Lower lobe of right lung (tissue), 2 donors: Measurements from ENCODE around the gene CDCP2. TPM values are rescaled to one million over a fixed set of nuclear protein-coding genes. Genes with fewer than 3 reads are reported as not detected.

Experiments used
- ATAC-seq, 2 donors: fragments of 200-7000 bp; cut with Tn5 transposase; one replicate each; pipeline ENCODE4 v1.9.1; 2020 to 2022; ENCODE audit warnings: mild to moderate bottlenecking in 2 of 2, moderate library complexity in 2 of 2
- DNase-seq: peaks from one replicate; pipeline ENCODE4 v3.0.0-alpha.2; 2020
- H3K27ac ChIP-seq: fragments of 200-600 bp; one replicate; pipeline ENCODE4 v1.8.0; 2022
- H3K27me3 ChIP-seq: fragments of 200-600 bp; one replicate; pipeline ENCODE4 v1.8.0; 2022; ENCODE audit warnings: low read depth
- H3K36me3 ChIP-seq: fragments of 200-600 bp; one replicate; pipeline ENCODE4 v1.8.0; 2022; ENCODE audit warnings: mild to moderate bottlenecking
- H3K4me1 ChIP-seq: fragments of 200-600 bp; one replicate; pipeline ENCODE4 v1.8.0; 2022
- H3K4me3 ChIP-seq: fragments of 200-600 bp; one replicate; pipeline ENCODE4 v1.8.0; 2022; ENCODE audit warnings: mild to moderate bottlenecking
- H3K9me3 ChIP-seq: fragments of 200-600 bp; one replicate; pipeline ENCODE4 v1.8.0; 2022
- intact Hi-C: fragments of 100-400 bp; cut with DNase I; formaldehyde crosslinking; loops from one replicate; pipeline ENCODE4 v1.11.0; 2022
- total RNA-seq: library from RNA; stranded (reverse); fragmentation: NEBNext Ultra II Directional; extraction: Animal tissue kit (Norgen Biotek cat#: 25700); gene quantifications from one replicate; pipeline ENCODE4 v1.2.1, GENCODE V29; 2021
- TF ChIP-seq, protein P1 (sequence below): fragments of 200-600 bp; IDR thresholded peaks from one replicate; pipeline ENCODE4 v1.8.0; 2022; ENCODE audit warnings: antibody characterized with exemption, mild to moderate bottlenecking
- donor health status: DM: no; HTN: yes; CAD: no; lungs with severe emphysema.

The CDCP2 gene
- total RNA-seq, 1 donor from 2014 or later: not detected

DNA sequence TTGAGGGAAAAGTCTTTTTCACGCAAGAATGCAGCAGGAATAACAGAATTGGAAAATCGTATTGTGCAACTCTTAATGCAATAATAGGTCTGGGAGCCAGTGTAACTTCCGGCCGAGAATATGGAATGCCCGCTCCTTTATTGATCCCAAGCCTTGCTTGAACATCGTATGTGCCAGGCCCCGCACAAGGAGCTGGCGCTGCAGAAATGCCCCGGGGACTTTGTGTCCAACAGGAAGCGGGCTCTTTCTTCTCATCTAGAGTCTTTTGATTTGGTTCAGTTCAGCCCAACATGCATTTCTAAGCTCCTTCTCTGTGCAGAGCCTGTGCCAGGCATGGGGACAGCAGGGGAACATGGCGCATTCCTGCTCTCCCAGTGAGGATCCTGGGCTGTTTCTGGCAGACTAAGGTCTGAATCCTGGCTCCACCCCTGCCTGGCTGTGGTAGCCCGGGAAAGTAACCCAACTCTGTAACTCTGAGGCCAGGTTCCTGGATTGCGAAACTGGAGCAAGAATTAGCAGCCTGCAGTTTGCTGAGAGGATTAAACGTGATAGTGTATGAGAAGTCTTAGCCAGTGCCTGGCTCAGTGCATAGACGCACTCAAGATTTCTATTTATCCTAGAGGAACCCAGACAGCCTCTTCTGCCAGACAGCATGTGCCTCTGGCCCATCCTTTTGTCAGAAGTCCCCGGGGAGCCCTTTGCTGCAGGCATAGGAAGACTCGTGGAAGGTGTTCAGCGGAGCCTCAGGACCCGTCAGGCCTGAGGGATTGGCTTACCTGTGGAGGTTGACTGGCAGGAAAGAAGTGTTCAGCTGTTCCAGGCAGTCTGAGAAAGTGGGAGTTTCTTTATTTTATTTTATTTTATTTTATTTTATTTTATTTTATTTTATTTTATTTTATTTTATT, 987 bp upstream of the CDCP2 start:
- H3K9me3 ChIP-seq: no peaks in the 10 kb centered on the region
- DNase-seq: no peak
- peak overlapping the region; percentile 64 for H3K27ac ChIP-seq
- no peaks in the 10 kb centered on the region for H3K36me3 ChIP-seq
- TF ChIP-seq, protein P1, sequence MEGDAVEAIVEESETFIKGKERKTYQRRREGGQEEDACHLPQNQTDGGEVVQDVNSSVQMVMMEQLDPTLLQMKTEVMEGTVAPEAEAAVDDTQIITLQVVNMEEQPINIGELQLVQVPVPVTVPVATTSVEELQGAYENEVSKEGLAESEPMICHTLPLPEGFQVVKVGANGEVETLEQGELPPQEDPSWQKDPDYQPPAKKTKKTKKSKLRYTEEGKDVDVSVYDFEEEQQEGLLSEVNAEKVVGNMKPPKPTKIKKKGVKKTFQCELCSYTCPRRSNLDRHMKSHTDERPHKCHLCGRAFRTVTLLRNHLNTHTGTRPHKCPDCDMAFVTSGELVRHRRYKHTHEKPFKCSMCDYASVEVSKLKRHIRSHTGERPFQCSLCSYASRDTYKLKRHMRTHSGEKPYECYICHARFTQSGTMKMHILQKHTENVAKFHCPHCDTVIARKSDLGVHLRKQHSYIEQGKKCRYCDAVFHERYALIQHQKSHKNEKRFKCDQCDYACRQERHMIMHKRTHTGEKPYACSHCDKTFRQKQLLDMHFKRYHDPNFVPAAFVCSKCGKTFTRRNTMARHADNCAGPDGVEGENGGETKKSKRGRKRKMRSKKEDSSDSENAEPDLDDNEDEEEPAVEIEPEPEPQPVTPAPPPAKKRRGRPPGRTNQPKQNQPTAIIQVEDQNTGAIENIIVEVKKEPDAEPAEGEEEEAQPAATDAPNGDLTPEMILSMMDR: no peak
- H3K27me3 ChIP-seq: no peaks in the 10 kb centered on the region
- ATAC-seq: peak; percentile 73 to 74
- H3K4me3 ChIP-seq: no peak overlapping the region
- intact Hi-C loops: no loop called here
- H3K4me1 ChIP-seq: no peaks in the 10 kb centered on the region

DNA sequence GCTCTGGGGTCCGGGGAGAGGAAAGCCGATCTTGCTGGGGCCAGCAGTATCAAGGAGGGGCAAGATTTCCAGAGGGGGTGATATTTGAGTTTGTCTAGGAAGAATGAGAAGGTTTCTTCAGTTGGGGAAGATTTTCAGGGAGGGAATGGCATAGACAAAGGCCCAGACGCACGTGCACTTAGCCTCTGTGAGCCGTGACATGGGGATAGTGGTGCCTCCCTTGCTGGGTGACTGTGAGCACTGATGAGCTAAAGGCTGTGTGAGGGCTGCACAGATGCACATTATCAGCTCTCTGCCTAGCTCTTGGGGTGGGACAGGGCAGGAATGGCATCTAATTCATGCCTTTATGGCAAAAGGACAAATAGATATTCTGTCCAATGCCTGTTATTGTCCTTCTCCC, 1.8 kb downstream of the CDCP2 start:
- intact Hi-C loops: no loop called here
- Histone ChIP-seq H3K36me3 (no peaks in the 10 kb centered on the region), H3K27ac (no peak overlapping the region), H3K4me3 (no peak overlapping the region), H3K27me3 (no peaks in the 10 kb centered on the region), H3K4me1 (no peaks in the 10 kb centered on the region), H3K9me3 (no peaks in the 10 kb centered on the region)
- ATAC-seq (no peak), DNase-seq (no peak)
- TF ChIP-seq, protein P1: no peak

DNA sequence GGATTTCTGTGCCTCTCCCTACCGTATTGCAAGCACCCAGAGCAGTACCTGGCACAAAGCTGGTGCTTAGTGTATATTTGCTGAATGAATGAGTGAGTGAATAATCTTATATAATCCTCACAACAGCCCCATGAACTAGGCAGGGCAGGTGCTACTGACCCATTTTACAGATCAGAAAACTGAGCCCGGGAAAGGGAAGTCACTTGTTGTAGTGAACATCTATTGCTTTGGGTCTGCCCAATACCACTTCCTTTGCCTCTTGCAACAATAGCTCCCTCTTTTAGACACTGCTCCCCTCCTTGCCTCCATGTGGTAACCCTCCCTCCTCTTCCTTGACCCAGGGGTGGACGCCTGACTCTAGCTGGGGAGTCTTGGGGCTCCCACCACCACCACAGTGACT, 3.1 kb downstream of the CDCP2 start:
- Histone ChIP-seq H3K4me1 (no peaks in the 10 kb centered on the region), H3K27ac (no peak overlapping the region), H3K4me3 (no peak overlapping the region), H3K9me3 (no peaks in the 10 kb centered on the region), H3K27me3 (no peaks in the 10 kb centered on the region), H3K36me3 (no peaks in the 10 kb centered on the region)
- TF ChIP-seq, protein P1: no peak
- ATAC-seq (no peak), DNase-seq (no peak)
- intact Hi-C loops: no loop called here

DNA sequence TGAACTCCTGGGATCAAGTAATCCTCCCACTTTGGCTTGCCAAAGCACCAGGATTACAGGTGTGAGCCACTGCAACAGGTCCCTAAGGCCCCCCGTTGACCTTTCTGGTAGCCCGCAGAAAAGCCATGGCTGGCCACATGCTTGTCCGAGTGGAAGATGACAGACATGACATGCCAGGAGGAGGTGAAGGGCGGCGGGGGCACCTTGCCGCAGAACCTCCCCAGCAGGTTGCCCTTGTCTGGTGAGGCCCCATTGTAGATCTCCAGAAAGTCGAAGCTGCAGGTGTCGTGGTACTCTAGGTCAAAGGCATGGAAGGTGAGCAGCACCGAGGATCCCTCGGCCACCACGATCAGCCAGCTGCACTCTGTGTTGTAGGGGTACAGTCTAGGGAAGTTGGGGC, 8.4 kb downstream of the CDCP2 start:
- H3K27ac ChIP-seq: no peak overlapping the region
- H3K27me3 ChIP-seq: no peaks in the 10 kb centered on the region
- DNase-seq (no peak), ATAC-seq (no peak)
- no peaks in the 10 kb centered on the region for H3K36me3 ChIP-seq
- H3K9me3 ChIP-seq: no peaks in the 10 kb centered on the region
- H3K4me3 ChIP-seq: no peak overlapping the region
- no peaks in the 10 kb centered on the region for H3K4me1 ChIP-seq
- intact Hi-C loops: no loop called here
- TF ChIP-seq, protein P1: no peak

DNA sequence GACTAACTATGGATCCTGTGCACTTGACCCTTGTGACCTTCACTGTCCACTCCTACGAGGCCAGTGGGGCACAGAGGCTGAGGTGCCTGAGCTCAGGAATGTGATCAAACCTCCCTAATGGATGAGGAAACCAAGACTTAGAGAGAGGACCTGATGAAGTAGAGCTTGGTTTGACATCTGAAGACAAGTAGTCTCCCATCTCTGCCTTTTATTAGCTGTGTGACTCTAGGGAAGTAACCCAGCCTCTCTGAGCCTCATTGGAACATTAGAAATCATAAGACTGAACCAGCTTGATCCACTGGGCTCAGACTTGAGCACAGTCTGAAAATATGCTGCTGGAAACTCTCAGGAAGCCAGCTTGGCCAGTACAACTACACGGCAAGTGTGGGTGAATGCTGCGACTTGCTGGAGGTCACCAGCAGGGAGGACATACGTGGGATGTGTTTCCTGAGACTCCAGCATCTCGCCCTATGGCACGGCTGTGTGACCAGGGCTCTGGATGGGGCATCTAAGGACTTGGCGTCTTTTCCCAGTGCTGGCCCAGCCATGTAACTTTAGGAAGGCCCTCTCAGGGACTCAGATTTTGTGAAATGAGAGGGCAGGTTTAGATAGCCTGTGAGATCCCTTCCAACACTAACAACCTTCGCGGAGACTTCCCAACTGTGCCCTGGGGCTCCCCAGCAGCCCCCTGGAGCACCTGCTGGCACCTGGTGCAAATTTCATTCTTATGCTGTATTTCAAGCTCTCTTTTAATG, 10.5 kb downstream of the CDCP2 start:
- DNase-seq (no peak), ATAC-seq (no peak)
- Histone ChIP-seq H3K4me1 (no peaks in the 10 kb centered on the region), H3K36me3 (no peaks in the 10 kb centered on the region), H3K27me3 (no peaks in the 10 kb centered on the region), H3K9me3 (no peaks in the 10 kb centered on the region), H3K4me3 (no peak overlapping the region), H3K27ac (no peak overlapping the region)
- TF ChIP-seq, protein P1: no peak
- intact Hi-C loops: no loop called here
